GM23338 (cell line): Measurements from ENCODE around the gene LSP1. TPM values are rescaled to one million over a fixed set of nuclear protein-coding genes. Genes with fewer than 3 reads are reported as not detected.

Experiments used
- ATAC-seq: fragments of 200-7000 bp; cut with Tn5 transposase; 3 replicates; pipeline ENCODE4 v1.9.1; 2020
- DNase-seq: peaks from one replicate; pipeline ENCODE4 v3.0.0-alpha.2; 2015; ENCODE audit warnings: low spot score
- H2AFZ ChIP-seq: fragments of 200-600 bp; sonication (generic); 2 replicates; pipeline ENCODE4 v1.8.0; 2016; ENCODE audit warnings: antibody characterized with exemption, mild to moderate bottlenecking, moderate library complexity
- H3F3A ChIP-seq: fragments of 200-600 bp; sonication (generic); replicated peaks from 2 replicates; pipeline ENCODE4 v1.8.0; 2017; ENCODE audit warnings: antibody characterized with exemption, mixed run types, low read depth
- H3K27ac ChIP-seq: fragments of 200-600 bp; sonication (generic); 2 replicates; pipeline ENCODE4 v1.6.1; 2016; ENCODE audit warnings: low read depth
- H3K27me3 ChIP-seq: fragments of 200-600 bp; sonication (generic); 2 replicates; pipeline ENCODE4 v1.8.0; 2016; ENCODE audit warnings: mild to moderate bottlenecking, mixed run types, moderate library complexity; ENCODE audit not compliant: insufficient read depth
- H3K36me3 ChIP-seq: fragments of 200-600 bp; sonication (generic); 2 replicates; pipeline ENCODE4 v1.8.0; 2016; ENCODE audit warnings: mild to moderate bottlenecking; ENCODE audit not compliant: insufficient read depth
- H3K4me1 ChIP-seq: fragments of 200-600 bp; sonication (generic); 2 replicates; pipeline ENCODE4 v1.8.0; 2016; ENCODE audit warnings: mild to moderate bottlenecking, moderate library complexity; ENCODE audit not compliant: insufficient read depth
- H3K4me2 ChIP-seq: fragments of 200-600 bp; sonication (generic); 2 replicates; pipeline ENCODE4 v1.7.1; 2017; ENCODE audit warnings: mixed run types
- H3K4me3 ChIP-seq: fragments of 200-600 bp; sonication (generic); 2 replicates; pipeline ENCODE4 v1.6.1; 2016; ENCODE audit warnings: mixed run types
- H3K79me2 ChIP-seq: fragments of 200-600 bp; sonication (generic); replicated peaks from 2 replicates; pipeline ENCODE4 v1.8.0; 2017; ENCODE audit warnings: mild to moderate bottlenecking; ENCODE audit not compliant: insufficient read depth
- H3K9me2 ChIP-seq: fragments of 200-600 bp; sonication (generic); 2 replicates; pipeline ENCODE4 v1.8.0; 2017; ENCODE audit not compliant: insufficient read depth
- H4K20me1 ChIP-seq: fragments of 200-600 bp; sonication (generic); replicated peaks from 2 replicates; pipeline ENCODE4 v1.8.0; 2017; ENCODE audit warnings: mild to moderate bottlenecking; ENCODE audit not compliant: insufficient read depth
- H3K27ac Mint-ChIP-seq: 2 replicates; pipeline ENCODE4 v1.8.0; 2020; ENCODE audit warnings: inconsistent platforms, mild to moderate bottlenecking, moderate library complexity, mixed read lengths
- H3K27me3 Mint-ChIP-seq: 3 replicates; pipeline ENCODE4 v1.8.0; 2022; ENCODE audit warnings: low read depth, mild to moderate bottlenecking, moderate library complexity, mixed read lengths, inconsistent platforms; ENCODE audit not compliant: insufficient read depth, poor library complexity
- H3K36me3 Mint-ChIP-seq: 3 replicates; pipeline ENCODE4 v1.8.0; 2021; ENCODE audit warnings: low read depth, mild to moderate bottlenecking, inconsistent platforms, moderate library complexity, mixed read lengths
- H3K4me1 Mint-ChIP-seq: 3 replicates; pipeline ENCODE4 v1.8.0; 2020; ENCODE audit warnings: mild to moderate bottlenecking, inconsistent platforms, mixed read lengths
- H3K4me3 Mint-ChIP-seq: 3 replicates; pipeline ENCODE4 v1.8.0; 2021; ENCODE audit warnings: moderate library complexity, mild to moderate bottlenecking, inconsistent platforms, mixed read lengths
- H3K9me3 Mint-ChIP-seq: 3 replicates; pipeline ENCODE4 v1.8.0; 2020; ENCODE audit warnings: moderate library complexity, mild to moderate bottlenecking, inconsistent platforms, mixed read lengths
- CREB1 ChIP-seq: fragments of 250-450 bp; sonication (Bioruptor Pico); IDR thresholded peaks from 2 replicates; pipeline ENCODE4 v1.5.0; 2020; ENCODE audit warnings: low read depth, mild to moderate bottlenecking, moderate library complexity
- CTCF ChIP-seq, 2 experiments: fragments of 200-600 bp in 1 of 2; sonication (generic) in 1 of 2; conservative IDR thresholded peaks; 2 replicates each; pipeline versions ENCODE4 v1.5.1 to v1.6.1; 2016 to 2017; ENCODE audit warnings: antibody characterized with exemption in 2 of 2, low read depth in 2 of 2, mild to moderate bottlenecking in 2 of 2, moderate library complexity in 1 of 2
- ETS1 ChIP-seq: IDR thresholded peaks from 2 replicates; pipeline ENCODE4 v1.6.1; 2016; ENCODE audit warnings: antibody characterized with exemption
- EZH2phosphoT487 ChIP-seq: fragments of 200-600 bp; sonication (generic); IDR thresholded peaks from one replicate; pipeline ENCODE4 v1.8.1; 2018; ENCODE audit warnings: antibody characterized with exemption; ENCODE audit not compliant: unreplicated experiment
- JUNB ChIP-seq: IDR thresholded peaks from one replicate; pipeline ENCODE4 v1.6.1; 2016; ENCODE audit warnings: antibody characterized with exemption; ENCODE audit not compliant: unreplicated experiment
- NANOG ChIP-seq: IDR thresholded peaks from 2 replicates; pipeline ENCODE4 v1.6.1; 2016; ENCODE audit warnings: antibody characterized with exemption, borderline replicate concordance
- STAT1 ChIP-seq: IDR thresholded peaks from one replicate; pipeline ENCODE4 v1.6.1; 2016; ENCODE audit warnings: antibody characterized with exemption; ENCODE audit not compliant: unreplicated experiment
- ZNF331 ChIP-seq: fragments of 250-450 bp; sonication (Bioruptor Pico); IDR thresholded peaks from 2 replicates; pipeline ENCODE4 v1.5.0; 2020; ENCODE audit warnings: low read depth, mild to moderate bottlenecking, moderate library complexity
- polyA plus RNA-seq: library from polyadenylated mRNA; unstranded; fragments of >200 nt; fragmentation: Nextera tagmentation; extraction: Ambion mirVana; gene quantifications from 2 replicates; pipeline ENCODE4 v1.2.1, GENCODE V29; 2016
- total RNA-seq: library from RNA; depleted of rRNA; stranded (reverse); fragments of >200 nt; shearing (Covaris generic); gene quantifications from 2 replicates; pipeline ENCODE4 v1.2.3, GENCODE V29; 2014

Gene LSP1
- total and polyA plus RNA-seq, 2 experiments from 2014 or later = 0.84 TPM; not detected in 1

- H3K4me1 ChIP-seq = no peaks in the 10 kb centered on the region
- no peaks in the 10 kb centered on the region for H3K36me3 Mint-ChIP-seq
- ATAC-seq = no peak
Observed at GRCh38 chr11:1922481-1923081, 69.7 kb downstream of the LSP1 start.

GRCh38 chr11:1923201-1923956 lies 70.5 kb downstream of the LSP1 start:
- Mint-ChIP-seq H3K27me3 (peaks cover 2% of the 10 kb centered on the region), H3K27ac (no peak overlapping the region), H3K4me1 (no peaks in the 10 kb centered on the region), H3K36me3 (no peaks in the 10 kb centered on the region), H3K4me3 (no peak overlapping the region), H3K9me3 (no peaks in the 10 kb centered on the region)
- DNase-seq (no peak), ATAC-seq (no peak)
- Histone ChIP-seq H3K4me2 (no peak overlapping the region), H3K9me2 (no peaks in the 10 kb centered on the region), H3F3A (no peaks in the 10 kb centered on the region), H3K79me2 (no peaks in the 10 kb centered on the region), H3K36me3 (no peaks in the 10 kb centered on the region), H2AFZ (no peak overlapping the region), H3K4me1 (no peaks in the 10 kb centered on the region), H3K27me3 (no peaks in the 10 kb centered on the region), H3K4me3 (no peak overlapping the region), H4K20me1 (no peaks in the 10 kb centered on the region), H3K27ac (no peak overlapping the region)
- TF ChIP-seq ETS1 (no peak), CREB1 (CRISPR knock-in tag) (no peak)

More at GRCh38 chr11:1922481-1923081, 69.7 kb downstream of the LSP1 start:
- no peak overlapping the region for H2AFZ ChIP-seq
- no peak overlapping the region for H3K4me2 ChIP-seq
- no peak overlapping the region for H3K4me3 ChIP-seq
- no peaks in the 10 kb centered on the region for H3K36me3 ChIP-seq
- H4K20me1 ChIP-seq = no peaks in the 10 kb centered on the region
- no peaks in the 10 kb centered on the region for H3K27me3 ChIP-seq
- Mint-ChIP-seq H3K27me3 (peaks cover 2% of the 10 kb centered on the region), H3K4me3 (no peak overlapping the region), H3K27ac (no peak overlapping the region), H3K9me3 (no peaks in the 10 kb centered on the region), H3K4me1 (no peaks in the 10 kb centered on the region)
- H3K9me2 ChIP-seq = no peaks in the 10 kb centered on the region
- H3K27ac ChIP-seq = no peak overlapping the region
- TF ChIP-seq JUNB (no peak), CREB1 (CRISPR knock-in tag) (no peak), STAT1 (no peak), ZNF331 (CRISPR knock-in tag) (no peak), ETS1 (no peak), EZH2phosphoT487 (no peak), NANOG (no peak), CTCF (conservative IDR thresholded peaks at IDR 0.05; ENCODE audit: low read depth in 2 of 2) (no peak)
- H3F3A ChIP-seq = no peaks in the 10 kb centered on the region
- DNase-seq = no peak
- H3K79me2 ChIP-seq = no peaks in the 10 kb centered on the region
